Caco-2 (cell line): ENCODE measurements around the gene SPECC1L. TPM values are rescaled to one million over a fixed set of nuclear protein-coding genes. Genes with fewer than 3 reads are reported as not detected.

ENCODE experiments used
- BruUV-seq: library from RNA; stranded (reverse); fragments of 400-500 nt; replicated peaks from 2 replicates; lab custom pipeline; 2021; lab: Mats Ljungman, UMichigan
- CTCF ChIA-PET: fragments of 300-600 bp; sonication (Branson Sonifier 250); formaldehyde crosslinking; loops from one replicate; lab custom pipeline; 2022; ENCODE audit warnings: antibody characterized with exemption; lab: Charles Lee
- POLR2A ChIA-PET: fragments of 300-600 bp; sonication (Branson Sonifier 250); formaldehyde crosslinking; loops from one replicate; lab custom pipeline; 2022; ENCODE audit warnings: antibody characterized with exemption; lab: Charles Lee
- DNase-seq, 2 experiments: peaks; one replicate each; pipeline versions ENCODE4 v3.0.0 to v3.0.0-alpha.2; 2020 to 2022
- H3K27me3 ChIP-seq: replicated peaks from 2 replicates; pipeline ENCODE4 v1.6.0; 2011; ENCODE audit warnings: low read length; ENCODE audit not compliant: control insufficient read depth, insufficient read depth
- H3K36me3 ChIP-seq: 2 replicates; pipeline ENCODE4 v1.5.1; 2011; ENCODE audit warnings: low read length; ENCODE audit not compliant: control insufficient read depth, insufficient read depth
- H3K4me1 ChIP-seq: fragments of 250-450 bp; sonication (Bioruptor Pico); 2 replicates; pipeline ENCODE4 v1.5.1; 2020; ENCODE audit warnings: mild to moderate bottlenecking
- H3K4me3 ChIP-seq: 2 replicates; pipeline ENCODE4 v1.5.1; 2011; ENCODE audit warnings: low read depth, mild to moderate bottlenecking, control low read depth, low read length
- H3K9me3 ChIP-seq: fragments of 250-450 bp; sonication (Bioruptor Pico); 2 replicates; pipeline ENCODE4 v1.5.1; 2020; ENCODE audit warnings: mild to moderate bottlenecking, moderate library complexity
- H3K27ac Mint-ChIP-seq: one replicate; pipeline ENCODE4 v1.8.0; 2022; ENCODE audit warnings: mixed read lengths; ENCODE audit not compliant: unreplicated experiment
- H3K27me3 Mint-ChIP-seq: one replicate; pipeline ENCODE4 v1.8.0; 2022; ENCODE audit warnings: mixed read lengths; ENCODE audit not compliant: insufficient read depth, unreplicated experiment
- H3K36me3 Mint-ChIP-seq: one replicate; pipeline ENCODE4 v1.8.0; 2022; ENCODE audit warnings: mild to moderate bottlenecking, mixed read lengths; ENCODE audit not compliant: insufficient read depth, unreplicated experiment
- H3K4me1 Mint-ChIP-seq: one replicate; pipeline ENCODE4 v1.8.0; 2022; ENCODE audit warnings: low read depth, mixed read lengths; ENCODE audit not compliant: unreplicated experiment
- H3K4me3 Mint-ChIP-seq: one replicate; pipeline ENCODE4 v1.8.0; 2022; ENCODE audit warnings: mild to moderate bottlenecking, moderate library complexity, mixed read lengths; ENCODE audit not compliant: unreplicated experiment
- H3K9me3 Mint-ChIP-seq: one replicate; pipeline ENCODE4 v1.8.0; 2022; ENCODE audit warnings: mixed read lengths; ENCODE audit not compliant: unreplicated experiment
- intact Hi-C: fragments of 100-400 bp; cut with micrococcal nuclease; formaldehyde crosslinking; loops from one replicate; pipeline ENCODE4 v1.10.0; 2022; ENCODE audit not compliant: unreplicated experiment
- total RNA-seq: library from RNA; stranded (reverse); gene quantifications from 2 replicates; pipeline ENCODE4 v1.2.3, GENCODE V29; 2022
- TF ChIP-seq, protein P1 (sequence below), 2 experiments: fragments of 200-600 bp in 1 of 2; IDR thresholded peaks; 1 replicate in 1 of 2; 2 replicates in 1 of 2; pipeline versions ENCODE4 v1.5.1 to v1.8.0; 2011 to 2022; ENCODE audit warnings: antibody characterized with exemption in 1 of 2, control low read depth in 1 of 2, inconsistent platforms in 1 of 2, low read depth in 1 of 2, low read length in 1 of 2, mild to moderate bottlenecking in 1 of 2, moderate library complexity in 1 of 2; ENCODE audit not compliant: insufficient read depth in 1 of 2, severe bottlenecking in 1 of 2, unreplicated experiment in 1 of 2

Gene SPECC1L
- total RNA-seq, 1 experiment from 2014 or later, result 72.8 TPM

GRCh38 chr22:24428751-24429410 is 158.2 kb downstream of the SPECC1L start:
- H3K36me3 Mint-ChIP-seq, result peaks cover 44% of the 10 kb centered on the region
- ChIA-PET POLR2A (no interaction called here), CTCF (no interaction called here)
- BruUV-seq, result no TSS peak
- no peaks in the 10 kb centered on the region for H3K9me3 Mint-ChIP-seq
- no peaks in the 10 kb centered on the region for H3K27me3 ChIP-seq
- no peak overlapping the region for H3K27ac Mint-ChIP-seq
- no peaks in the 10 kb centered on the region; the same call in 1 of the 2 replicates for H3K4me1 ChIP-seq
- no peak for DNase-seq
- intact Hi-C loops, result loop anchor here (2.0 kb wide), 1 partner anchor 74 kb away; no protein-coding TSS in a partner anchor
- H3K27me3 Mint-ChIP-seq, result no peaks in the 10 kb centered on the region
- no peak overlapping the region for H3K4me3 ChIP-seq
- H3K36me3 ChIP-seq, result 0 out of 2 replicates have a peak, but pooled peaks cover 1% of the 10 kb centered on the region
- TF ChIP-seq, protein P1, sequence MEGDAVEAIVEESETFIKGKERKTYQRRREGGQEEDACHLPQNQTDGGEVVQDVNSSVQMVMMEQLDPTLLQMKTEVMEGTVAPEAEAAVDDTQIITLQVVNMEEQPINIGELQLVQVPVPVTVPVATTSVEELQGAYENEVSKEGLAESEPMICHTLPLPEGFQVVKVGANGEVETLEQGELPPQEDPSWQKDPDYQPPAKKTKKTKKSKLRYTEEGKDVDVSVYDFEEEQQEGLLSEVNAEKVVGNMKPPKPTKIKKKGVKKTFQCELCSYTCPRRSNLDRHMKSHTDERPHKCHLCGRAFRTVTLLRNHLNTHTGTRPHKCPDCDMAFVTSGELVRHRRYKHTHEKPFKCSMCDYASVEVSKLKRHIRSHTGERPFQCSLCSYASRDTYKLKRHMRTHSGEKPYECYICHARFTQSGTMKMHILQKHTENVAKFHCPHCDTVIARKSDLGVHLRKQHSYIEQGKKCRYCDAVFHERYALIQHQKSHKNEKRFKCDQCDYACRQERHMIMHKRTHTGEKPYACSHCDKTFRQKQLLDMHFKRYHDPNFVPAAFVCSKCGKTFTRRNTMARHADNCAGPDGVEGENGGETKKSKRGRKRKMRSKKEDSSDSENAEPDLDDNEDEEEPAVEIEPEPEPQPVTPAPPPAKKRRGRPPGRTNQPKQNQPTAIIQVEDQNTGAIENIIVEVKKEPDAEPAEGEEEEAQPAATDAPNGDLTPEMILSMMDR (IDR thresholded peaks at IDR 0.05; ENCODE audit: insufficient read depth in 1 of 2, low read depth in 1 of 2, low read length in 1 of 2, severe bottlenecking in 1 of 2, unreplicated experiment in 1 of 2), result no peak
- peaks cover 6% of the 10 kb centered on the region for H3K4me1 Mint-ChIP-seq
- no peaks in the 10 kb centered on the region for H3K9me3 ChIP-seq
- no peak overlapping the region for H3K4me3 Mint-ChIP-seq

GRCh38 chr22:24429411-24430365 is 159.1 kb downstream of the SPECC1L start:
- H3K36me3 Mint-ChIP-seq, result peaks cover 49% of the 10 kb centered on the region
- H3K4me1 ChIP-seq, result no peaks in the 10 kb centered on the region; the same call in 1 of the 2 replicates
- TF ChIP-seq, protein P1 (IDR thresholded peaks at IDR 0.05; ENCODE audit: insufficient read depth in 1 of 2, low read depth in 1 of 2, low read length in 1 of 2, severe bottlenecking in 1 of 2, unreplicated experiment in 1 of 2), result no peak
- H3K9me3 Mint-ChIP-seq, result no peaks in the 10 kb centered on the region
- no peak overlapping the region for H3K4me3 ChIP-seq
- H3K27me3 Mint-ChIP-seq, result no peaks in the 10 kb centered on the region
- H3K27ac Mint-ChIP-seq, result no peak overlapping the region
- H3K36me3 ChIP-seq, result 0 out of 2 replicates have a peak, but pooled peaks cover 1% of the 10 kb centered on the region
- no TSS peak for BruUV-seq
- no peak overlapping the region for H3K4me3 Mint-ChIP-seq
- intact Hi-C loops, result loop anchor here (2.0 kb wide), 1 partner anchor 73 kb away; no protein-coding TSS in a partner anchor
- ChIA-PET CTCF (interaction anchor here (0.5 to 1.0 kb wide), 2 partner anchors 8 to 92 kb away, joined by 3 read pairs; no protein-coding TSS in a partner anchor), POLR2A (no interaction called here)
- H3K9me3 ChIP-seq, result no peaks in the 10 kb centered on the region
- H3K27me3 ChIP-seq, result no peaks in the 10 kb centered on the region
- DNase-seq, result no peak
- H3K4me1 Mint-ChIP-seq, result peaks cover 6% of the 10 kb centered on the region
